Inflammatory macrophage treated with lipopolysaccharide for 1 hour (primary cell): Measurements from ENCODE around the gene MARVELD2.
"Not testable (repeated sequence)": the region's sequence is repeated elsewhere in the genome, so short reads cannot be mapped to it uniquely, and the experiment has no call there.

ENCODE experiments used
- DNase-seq, 2 donors: peaks; one replicate each; pipeline ENCODE4 v3.0.0-alpha.2; 2020 to 2022

The MARVELD2 gene

GRCh38 chr5:69414885-69415583, at the start of gene MARVELD2:
Gene MARVELD2 (plus strand): TSS chr5:69415116. CDS start chr5:69419386, 4,270 bp downstream.
- DNase-seq, result peak; percentile 47 to 52

GRCh38 chr5:69367697-69368279, 47.1 kb upstream of the MARVELD2 start:
- DNase-seq, result no peak

- peak; percentile 27 to 28 for DNase-seq
These were observed 46.2 kb upstream of the MARVELD2 start for GRCh38 chr5:69368458-69369339.

- DNase-seq, result peak; percentile 80 to 86
These were observed 45.4 kb upstream of the MARVELD2 start, which contains the start of the genes AK6, RAD17 and TAF9 for GRCh38 chr5:69369340-69370121. Gene AK6 (minus strand): TSS chr5:69369520. CDS start chr5:69369490, 30 bp downstream. Gene RAD17 (plus strand): TSS chr5:69369818. CDS start chr5:69372209, 2,391 bp downstream. Gene TAF9 (minus strand): TSS chr5:69369520. CDS start chr5:69365737, 3,783 bp downstream.

- DNase-seq, result peak in 1 of 2 donors; percentile 2
These were observed 44.6 kb upstream of the MARVELD2 start for GRCh38 chr5:69370335-69370734.

GRCh38 chr5:69372394-69372793, 42.5 kb upstream of the MARVELD2 start:
- no peak for DNase-seq

GRCh38 chr5:69374911-69375446, 39.9 kb upstream of the MARVELD2 start:
- DNase-seq, result no peak

- DNase-seq, result no peak
These were observed 36.5 kb upstream of the MARVELD2 start for GRCh38 chr5:69378376-69378775.

- no peak for DNase-seq
These were observed 10.1 kb upstream of the MARVELD2 start for GRCh38 chr5:69404659-69405330.

GRCh38 chr5:69415584-69415958, 655 bp downstream of the MARVELD2 start:
- DNase-seq, result no peak

GRCh38 chr5:69416180-69416579, 1.3 kb downstream of the MARVELD2 start:
- no peak for DNase-seq

GRCh38 chr5:69416699-69417098, 1.8 kb downstream of the MARVELD2 start:
- DNase-seq, result no peak

- no peak for DNase-seq
These were observed 3.6 kb downstream of the MARVELD2 start for GRCh38 chr5:69418554-69418953.

- no peak for DNase-seq
These were observed 16.7 kb downstream of the MARVELD2 start for GRCh38 chr5:69431424-69432303.

- DNase-seq, result no peak
These were observed 17.7 kb downstream of the MARVELD2 start for GRCh38 chr5:69432412-69433206.

- not testable (repeated sequence) for DNase-seq
These were observed 20.5 kb downstream of the MARVELD2 start for GRCh38 chr5:69435276-69435884.

- no peak for DNase-seq
These were observed 29.3 kb downstream of the MARVELD2 start for GRCh38 chr5:69444127-69444754.

- no peak for DNase-seq
These were observed 34.6 kb downstream of the MARVELD2 start for GRCh38 chr5:69449511-69449910.

GRCh38 chr5:69450116-69450515, 35.2 kb downstream of the MARVELD2 start:
- DNase-seq, result peak; percentile 31 to 61
